Trophoblast cell (in vitro differentiated cells and primary cell): ENCODE results near the gene SNTG2.

ENCODE experiments used
- DNase-seq, 2 donors: peaks; one replicate each; pipeline ENCODE4 v3.0.0-alpha.2; 2016
- H2AFZ ChIP-seq: 2 replicates; pipeline ENCODE4 v1.6.1; 2013; ENCODE audit warnings: low read length, moderate library complexity, mild to moderate bottlenecking; ENCODE audit not compliant: insufficient read depth, poor library complexity
- H2AK5ac ChIP-seq: 2 replicates; pipeline ENCODE4 v1.6.1; 2013; ENCODE audit warnings: mild to moderate bottlenecking, low read length
- H2BK120ac ChIP-seq: 2 replicates; pipeline ENCODE4 v1.6.1; 2013; ENCODE audit warnings: low read length, mild to moderate bottlenecking, moderate library complexity; ENCODE audit not compliant: insufficient read depth, poor library complexity
- H2BK12ac ChIP-seq: 2 replicates; pipeline ENCODE4 v1.6.1; 2013; ENCODE audit warnings: mild to moderate bottlenecking, low read length, moderate library complexity
- H2BK5ac ChIP-seq: 2 replicates; pipeline ENCODE4 v1.6.1; 2013; ENCODE audit warnings: low read length, low read depth, moderate library complexity, mild to moderate bottlenecking; ENCODE audit not compliant: poor library complexity
- H3K14ac ChIP-seq: 2 replicates; pipeline ENCODE4 v1.6.1; 2013; ENCODE audit warnings: mild to moderate bottlenecking, low read length
- H3K18ac ChIP-seq: 2 replicates; pipeline ENCODE4 v1.6.1; 2013; ENCODE audit warnings: mild to moderate bottlenecking, low read length
- H3K23ac ChIP-seq: 2 replicates; pipeline ENCODE4 v1.6.1; 2013; ENCODE audit warnings: low read length
- H3K27ac ChIP-seq: 2 replicates; pipeline ENCODE4 v1.5.1; 2013; ENCODE audit warnings: low read depth, mild to moderate bottlenecking, inconsistent platforms, low read length, moderate library complexity
- H3K27me3 ChIP-seq: 2 replicates; pipeline ENCODE4 v1.6.1; 2013; ENCODE audit warnings: inconsistent platforms, mild to moderate bottlenecking, low read length, moderate library complexity; ENCODE audit not compliant: insufficient read depth
- H3K36me3 ChIP-seq, 2 experiments: 1 replicate in 1 of 2; 2 replicates in 1 of 2; pipeline ENCODE4 v1.6.1; 2013; ENCODE audit warnings: low read length in 2 of 2, mild to moderate bottlenecking in 2 of 2, moderate library complexity in 1 of 2; ENCODE audit not compliant: insufficient read depth in 2 of 2, control insufficient read depth in 1 of 2
- H3K4ac ChIP-seq: 2 replicates; pipeline ENCODE4 v1.6.1; 2013; ENCODE audit warnings: low read depth, mild to moderate bottlenecking, low read length, moderate library complexity
- H3K4me1 ChIP-seq, 2 experiments: 1 replicate in 1 of 2; 2 replicates in 1 of 2; pipeline ENCODE4 v1.6.1; 2013; ENCODE audit warnings: low read length in 2 of 2, mild to moderate bottlenecking in 2 of 2, moderate library complexity in 1 of 2; ENCODE audit not compliant: insufficient read depth in 2 of 2, control insufficient read depth in 1 of 2
- H3K4me2 ChIP-seq: 2 replicates; pipeline ENCODE4 v1.6.1; 2013; ENCODE audit warnings: inconsistent platforms, mild to moderate bottlenecking, low read length, moderate library complexity
- H3K4me3 ChIP-seq: 2 replicates; pipeline ENCODE4 v1.5.1; 2013; ENCODE audit warnings: mild to moderate bottlenecking, low read depth, low read length, inconsistent platforms
- H3K79me1 ChIP-seq: one replicate; pipeline ENCODE4 v1.6.1; 2013; ENCODE audit warnings: low read length
- H3K79me2 ChIP-seq: 2 replicates; pipeline ENCODE4 v1.6.1; 2013; ENCODE audit warnings: low read length, mild to moderate bottlenecking; ENCODE audit not compliant: control insufficient read depth, insufficient read depth, poor library complexity
- H3K9ac ChIP-seq: 2 replicates; pipeline ENCODE4 v1.6.1; 2013; ENCODE audit warnings: mild to moderate bottlenecking, low read length
- H3K9me3 ChIP-seq: 2 replicates; pipeline ENCODE4 v1.6.1; 2013; ENCODE audit warnings: low read depth, mild to moderate bottlenecking, control low read depth, inconsistent platforms, low read length; ENCODE audit not compliant: insufficient read depth
- H4K12ac ChIP-seq: 2 replicates; pipeline ENCODE4 v1.6.1; 2013; ENCODE audit warnings: low read depth, mild to moderate bottlenecking, low read length, moderate library complexity
- H4K8ac ChIP-seq: 2 replicates; pipeline ENCODE4 v1.6.1; 2013; ENCODE audit warnings: low read depth, mild to moderate bottlenecking, low read length, moderate library complexity
- H4K91ac ChIP-seq: one replicate; pipeline ENCODE4 v1.6.1; 2013; ENCODE audit warnings: low read depth, mild to moderate bottlenecking, low read length, moderate library complexity
- WGBS: extraction: QIAGEN DNeasy Blood & Tissue Kit; methylation state at CpG from one replicate; pipeline ENCODE4 v1.1.7; 2013; ENCODE audit warnings: missing lambda C conversion rate; ENCODE audit not compliant: insufficient read length, insufficient coverage; ENCODE audit errors: extremely low coverage; 5-methylcytosine and 5-hydroxymethylcytosine counted together

Gene SNTG2

GRCh38 chr2:1156531-1156930, 205.9 kb downstream of the SNTG2 start:
- no peak overlapping the region for H3K4me3 ChIP-seq
- no peak overlapping the region for H3K14ac ChIP-seq
- H4K8ac ChIP-seq, result no peak overlapping the region
- H3K79me1 ChIP-seq, result no peaks in the 10 kb centered on the region
- no peak overlapping the region for H4K91ac ChIP-seq
- H3K36me3 ChIP-seq, result no peaks in the 10 kb centered on the region
- H2BK5ac ChIP-seq, result no peak overlapping the region
- WGBS, result no CpG with 5 or more reads among the region's 14 CpGs
- H3K79me2 ChIP-seq, result no peaks in the 10 kb centered on the region
- DNase-seq, result no peak
- H3K23ac ChIP-seq, result no peak overlapping the region
- no peak overlapping the region for H2BK120ac ChIP-seq
- no peak overlapping the region for H3K9ac ChIP-seq
- H3K4me1 ChIP-seq, result no peaks in the 10 kb centered on the region
- H2BK12ac ChIP-seq, result no peak overlapping the region
- no peak overlapping the region for H4K12ac ChIP-seq
- no peaks in the 10 kb centered on the region for H3K27me3 ChIP-seq
- H2AFZ ChIP-seq, result no peak overlapping the region
- peaks cover 3% of the 10 kb centered on the region for H3K9me3 ChIP-seq
- H2AK5ac ChIP-seq, result no peak overlapping the region
- H3K4ac ChIP-seq, result no peak overlapping the region
- H3K18ac ChIP-seq, result no peak overlapping the region
- H3K27ac ChIP-seq, result no peak overlapping the region
- no peak overlapping the region for H3K4me2 ChIP-seq

- DNase-seq, result no peak
- Histone ChIP-seq H3K79me1 (no peaks in the 10 kb centered on the region), H3K9ac (no peak overlapping the region), H3K18ac (no peak overlapping the region), H4K12ac (no peak overlapping the region), H2BK120ac (no peak overlapping the region), H3K23ac (no peak overlapping the region), H4K8ac (no peak overlapping the region), H3K36me3 (no peaks in the 10 kb centered on the region), H3K4me3 (no peak overlapping the region), H3K14ac (no peak overlapping the region), H3K4me2 (no peak overlapping the region), H2BK12ac (no peak overlapping the region), H3K27me3 (no peaks in the 10 kb centered on the region), H2AK5ac (no peak overlapping the region), H4K91ac (no peak overlapping the region), H3K4ac (no peak overlapping the region), H3K9me3 (peaks cover 3% of the 10 kb centered on the region), H3K4me1 (no peaks in the 10 kb centered on the region), H2BK5ac (no peak overlapping the region), H3K79me2 (no peaks in the 10 kb centered on the region), H3K27ac (no peak overlapping the region), H2AFZ (no peak overlapping the region)
- no CpG with 5 or more reads among the region's 15 CpGs for WGBS
Observed at GRCh38 chr2:1157107-1157506, 206.5 kb downstream of the SNTG2 start.

GRCh38 chr2:1159013-1159412, 208.4 kb downstream of the SNTG2 start:
- no peak overlapping the region for H3K23ac ChIP-seq
- H3K27ac ChIP-seq, result no peak overlapping the region
- no peak overlapping the region for H2BK5ac ChIP-seq
- no peak overlapping the region for H3K4ac ChIP-seq
- H4K91ac ChIP-seq, result no peak overlapping the region
- H2AFZ ChIP-seq, result no peak overlapping the region
- no CpG with 5 or more reads among the region's 9 CpGs for WGBS
- no peak overlapping the region for H3K4me2 ChIP-seq
- no peak overlapping the region for H4K12ac ChIP-seq
- H3K18ac ChIP-seq, result no peak overlapping the region
- H3K4me1 ChIP-seq, result no peaks in the 10 kb centered on the region
- H2BK12ac ChIP-seq, result no peak overlapping the region
- no peak overlapping the region for H3K9ac ChIP-seq
- DNase-seq, result no peak
- no peaks in the 10 kb centered on the region for H3K27me3 ChIP-seq
- H4K8ac ChIP-seq, result no peak overlapping the region
- H3K9me3 ChIP-seq, result peaks cover 3% of the 10 kb centered on the region
- H2AK5ac ChIP-seq, result no peak overlapping the region
- H3K36me3 ChIP-seq, result no peaks in the 10 kb centered on the region
- no peaks in the 10 kb centered on the region for H3K79me2 ChIP-seq
- no peaks in the 10 kb centered on the region for H3K79me1 ChIP-seq
- H3K14ac ChIP-seq, result no peak overlapping the region
- no peak overlapping the region for H2BK120ac ChIP-seq
- H3K4me3 ChIP-seq, result no peak overlapping the region

- Histone ChIP-seq H3K4me3 (no peak overlapping the region), H3K27ac (no peak overlapping the region), H3K18ac (no peak overlapping the region), H3K23ac (no peak overlapping the region), H3K36me3 (no peaks in the 10 kb centered on the region), H3K79me1 (no peaks in the 10 kb centered on the region), H2AK5ac (no peak overlapping the region), H4K91ac (no peak overlapping the region), H3K4me2 (no peak overlapping the region), H3K9me3 (peaks cover 7% of the 10 kb centered on the region), H2BK5ac (no peak overlapping the region), H3K9ac (no peak overlapping the region), H3K14ac (no peak overlapping the region), H2BK120ac (no peak overlapping the region), H4K12ac (no peak overlapping the region), H2AFZ (no peak overlapping the region), H4K8ac (no peak overlapping the region), H3K4me1 (no peaks in the 10 kb centered on the region), H3K4ac (no peak overlapping the region), H2BK12ac (no peak overlapping the region), H3K79me2 (no peaks in the 10 kb centered on the region), H3K27me3 (no peaks in the 10 kb centered on the region)
- WGBS, result no CpG with 5 or more reads among the region's 8 CpGs
- no peak for DNase-seq
Observed at GRCh38 chr2:1162246-1162645, 211.6 kb downstream of the SNTG2 start.
